Stimulated activated naive CD8-positive, alpha-beta T cell treated with anti-CD3 and anti-CD28 coated beads, Interleukin-15, amount 100 ng/mL, for 72 hours (primary cell): ENCODE data around the gene PLAAT5.
A peak's percentile ranks its signal among the peaks of the same experiment; 100 is the strongest.
"Not testable (repeated sequence)": the region's sequence is repeated elsewhere in the genome, so short reads cannot be mapped to it uniquely, and the experiment has no call there.

ENCODE experiments used
- ATAC-seq: fragments of 150-1000 bp; cut with Tn5 transposase; 2 replicates; pipeline ENCODE4 v1.10.0; 2021; ENCODE audit warnings: mild to moderate bottlenecking, moderate library complexity
- DNase-seq, 2 donors: peaks; one replicate each; pipeline ENCODE4 v3.0.0; 2021 to 2022
- H3K27ac Mint-ChIP-seq, 2 donors: one replicate each; pipeline ENCODE4 v1.8.0; 2022; ENCODE audit warnings: mild to moderate bottlenecking in 2 of 2, mixed read lengths in 2 of 2, moderate library complexity in 2 of 2
- H3K27me3 Mint-ChIP-seq: one replicate; pipeline ENCODE4 v1.8.0; 2022; ENCODE audit warnings: mixed read lengths
- H3K4me1 Mint-ChIP-seq: one replicate; pipeline ENCODE4 v1.8.0; 2022; ENCODE audit warnings: mild to moderate bottlenecking, mixed read lengths
- H3K4me3 Mint-ChIP-seq, 2 donors: one replicate each; pipeline ENCODE4 v1.8.0; 2022; ENCODE audit warnings: mild to moderate bottlenecking in 2 of 2, mixed read lengths in 2 of 2, moderate library complexity in 1 of 2
- H3K9me3 Mint-ChIP-seq, 2 donors: one replicate each; pipeline ENCODE4 v1.8.0; 2022; ENCODE audit warnings: mixed read lengths in 2 of 2

Gene PLAAT5

DNA sequence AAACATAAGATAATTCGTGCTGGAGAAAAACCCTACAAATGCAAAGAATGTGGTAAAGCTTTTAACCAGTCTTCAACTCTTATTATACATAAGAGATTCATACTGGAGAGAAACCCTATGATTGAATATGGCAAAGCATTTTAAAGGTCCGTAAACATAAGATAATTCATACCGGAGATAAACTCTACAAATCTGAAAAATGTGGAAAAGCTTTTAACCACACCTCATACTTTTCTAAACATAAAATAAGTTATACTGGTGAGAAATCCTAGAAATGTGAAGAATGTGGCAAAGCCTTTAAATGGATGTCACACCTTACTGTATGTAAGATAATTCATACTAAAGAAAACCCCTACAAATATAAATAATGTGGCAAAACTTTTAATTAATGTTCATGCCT lies 20.7 kb downstream of the PLAAT5 start:
- no peak for ATAC-seq

DNA sequence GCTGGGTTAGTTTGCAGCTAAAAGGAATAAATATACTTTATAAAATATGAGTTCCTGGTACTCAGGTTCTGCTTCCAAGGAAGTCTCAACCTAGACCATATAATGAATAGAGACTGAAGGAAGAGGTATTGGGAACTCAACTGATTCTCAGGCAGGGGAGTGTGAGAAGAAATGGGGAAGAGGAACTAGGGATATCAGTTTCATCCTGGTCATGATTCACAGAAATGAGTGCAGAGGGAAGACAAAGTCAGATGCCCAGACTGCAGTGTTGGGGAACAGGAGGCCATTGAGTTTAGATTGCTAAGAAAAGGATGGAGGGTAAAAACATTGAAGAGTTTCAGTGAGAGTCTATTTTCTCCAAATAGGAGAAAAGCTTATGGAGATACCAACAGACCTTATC lies 28.8 kb downstream of the PLAAT5 start:
- no peaks in the 10 kb centered on the region for H3K27me3 Mint-ChIP-seq
- ATAC-seq, result no peak
- H3K9me3 Mint-ChIP-seq, result no peaks in the 10 kb centered on the region
- no peak for DNase-seq
- no peak overlapping the region for H3K27ac Mint-ChIP-seq
- H3K4me1 Mint-ChIP-seq, result no peaks in the 10 kb centered on the region
- H3K4me3 Mint-ChIP-seq, result no peak overlapping the region

More for the DNA sequence above, 20.7 kb downstream of the PLAAT5 start:
- Mint-ChIP-seq H3K9me3 (peaks cover 9 to 12% of the 10 kb centered on the region in 2 donors), H3K4me1 (no peaks in the 10 kb centered on the region), H3K4me3 (no peak overlapping the region), H3K27me3 (no peaks in the 10 kb centered on the region), H3K27ac (no peak overlapping the region)
- DNase-seq, result no peak

DNA sequence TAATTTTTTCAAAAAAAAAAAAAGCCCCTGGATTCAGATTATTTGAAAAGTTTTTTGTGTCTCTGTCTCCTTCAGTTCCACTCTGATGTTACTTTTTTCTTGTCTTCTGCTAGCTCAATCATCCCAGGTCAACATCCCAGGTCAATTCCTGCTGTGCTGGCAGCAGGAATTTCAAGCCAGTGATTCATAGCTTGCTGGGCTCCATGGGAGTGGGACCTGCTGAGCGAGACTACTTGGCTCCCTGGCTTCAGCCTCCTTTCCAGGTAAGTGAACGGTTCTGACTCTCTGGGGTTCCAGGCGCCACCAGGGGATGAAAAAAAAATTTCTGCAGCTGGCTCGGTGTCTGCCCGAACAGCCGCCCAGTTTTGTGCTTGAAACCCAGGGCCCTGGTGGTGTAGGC lies 31.4 kb downstream of the PLAAT5 start:
- DNase-seq (no peak), ATAC-seq (no peak)
- H3K27ac Mint-ChIP-seq, result no peak overlapping the region
- H3K4me3 Mint-ChIP-seq, result no peak overlapping the region
- H3K27me3 Mint-ChIP-seq, result no peaks in the 10 kb centered on the region
- no peaks in the 10 kb centered on the region for H3K4me1 Mint-ChIP-seq
- no peaks in the 10 kb centered on the region for H3K9me3 Mint-ChIP-seq

DNA sequence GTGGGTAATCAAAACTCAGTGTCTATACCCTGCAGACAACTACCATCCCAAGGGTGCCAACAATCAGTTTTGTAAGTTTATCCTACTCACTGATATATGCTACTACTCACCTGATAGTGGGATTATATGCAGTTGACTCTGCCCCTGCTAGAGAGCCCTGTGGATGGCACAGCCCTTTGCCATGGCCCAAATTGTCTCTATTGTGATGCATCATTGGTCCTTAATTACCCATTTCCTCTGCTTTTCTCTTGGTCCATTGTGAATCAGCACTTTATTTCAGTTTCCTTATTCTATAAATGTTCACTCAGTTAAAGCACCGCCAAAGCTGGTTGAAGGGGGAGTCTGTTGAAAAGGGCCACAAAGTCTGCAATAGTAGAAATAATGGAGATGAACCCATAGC lies 42.3 kb downstream of the PLAAT5 start:
- Mint-ChIP-seq H3K4me3 (no peak overlapping the region), H3K4me1 (peaks cover 18% of the 10 kb centered on the region), H3K27me3 (no peaks in the 10 kb centered on the region), H3K27ac (no peak overlapping the region), H3K9me3 (no peaks in the 10 kb centered on the region)
- DNase-seq (no peak), ATAC-seq (no peak)

DNA sequence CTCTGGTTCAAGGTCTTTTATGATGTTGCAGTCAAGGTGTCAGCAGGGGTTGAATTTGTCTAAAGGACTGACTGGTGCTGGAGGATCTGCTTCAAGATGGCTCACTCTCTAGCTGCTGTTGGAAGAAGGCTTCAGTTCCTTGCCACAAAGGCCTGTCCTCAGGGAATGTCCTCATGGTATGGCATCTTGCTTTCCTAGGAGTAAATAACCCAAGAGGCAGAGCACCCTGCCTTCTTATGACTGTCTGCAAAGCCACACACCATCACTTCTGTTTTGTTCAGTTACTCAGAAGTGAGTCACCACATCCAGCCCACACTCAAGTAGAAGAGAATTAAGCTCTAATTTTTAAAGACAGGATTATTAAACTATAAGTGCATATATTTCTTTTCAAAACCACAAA lies 45.2 kb downstream of the PLAAT5 start:
- H3K27ac Mint-ChIP-seq, result no peak overlapping the region
- H3K4me3 Mint-ChIP-seq, result no peak overlapping the region
- peaks cover 18% of the 10 kb centered on the region for H3K4me1 Mint-ChIP-seq
- H3K27me3 Mint-ChIP-seq, result no peaks in the 10 kb centered on the region
- ATAC-seq (peak; percentile 66), DNase-seq (no peak)
- H3K9me3 Mint-ChIP-seq, result no peaks in the 10 kb centered on the region

DNA sequence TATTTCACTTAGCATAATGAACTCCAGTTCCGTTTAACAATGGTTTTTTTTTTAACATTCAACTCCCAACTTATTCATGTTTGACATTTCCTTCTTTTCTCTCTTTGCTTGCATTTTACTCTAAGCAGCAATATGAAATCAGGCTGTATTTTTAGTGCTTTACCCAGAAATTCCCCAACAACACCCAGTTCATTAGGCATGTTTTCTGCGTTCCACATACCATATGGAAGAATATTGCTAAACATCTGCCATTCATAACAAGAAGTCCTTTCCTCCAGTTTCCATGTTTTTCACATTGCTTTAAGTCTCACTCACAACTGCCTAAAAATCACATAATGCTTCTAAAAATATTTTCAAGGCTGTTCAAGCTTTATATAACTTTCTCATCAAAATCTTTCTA lies 45.8 kb downstream of the PLAAT5 start:
- ATAC-seq (no peak), DNase-seq (no peak)
- H3K27ac Mint-ChIP-seq, result no peak overlapping the region
- H3K4me1 Mint-ChIP-seq, result peaks cover 18% of the 10 kb centered on the region
- no peaks in the 10 kb centered on the region for H3K27me3 Mint-ChIP-seq
- no peak overlapping the region for H3K4me3 Mint-ChIP-seq
- H3K9me3 Mint-ChIP-seq, result no peaks in the 10 kb centered on the region

DNA sequence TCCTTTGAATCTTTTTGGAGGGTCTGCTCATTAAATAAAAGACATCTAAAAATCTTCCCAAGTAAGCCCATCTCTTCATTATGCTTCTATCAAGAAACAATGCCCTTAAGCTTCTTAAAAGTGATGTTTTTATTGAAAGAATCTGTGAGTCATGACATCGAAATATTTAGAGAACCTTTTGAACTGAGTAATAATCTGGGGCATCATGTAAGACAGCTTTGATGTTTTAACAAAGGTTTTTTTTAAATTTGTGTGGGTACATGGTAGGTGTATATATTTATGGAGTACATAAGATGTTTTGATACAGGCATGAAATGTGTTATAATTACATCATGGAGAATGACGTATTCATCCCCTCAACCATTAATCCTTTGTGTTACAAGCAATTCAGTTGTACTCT lies 46.8 kb downstream of the PLAAT5 start:
- ATAC-seq (no peak), DNase-seq (no peak)
- Mint-ChIP-seq H3K27ac (no peak overlapping the region), H3K27me3 (no peaks in the 10 kb centered on the region), H3K9me3 (no peaks in the 10 kb centered on the region), H3K4me1 (peaks cover 18% of the 10 kb centered on the region), H3K4me3 (no peak overlapping the region)

DNA sequence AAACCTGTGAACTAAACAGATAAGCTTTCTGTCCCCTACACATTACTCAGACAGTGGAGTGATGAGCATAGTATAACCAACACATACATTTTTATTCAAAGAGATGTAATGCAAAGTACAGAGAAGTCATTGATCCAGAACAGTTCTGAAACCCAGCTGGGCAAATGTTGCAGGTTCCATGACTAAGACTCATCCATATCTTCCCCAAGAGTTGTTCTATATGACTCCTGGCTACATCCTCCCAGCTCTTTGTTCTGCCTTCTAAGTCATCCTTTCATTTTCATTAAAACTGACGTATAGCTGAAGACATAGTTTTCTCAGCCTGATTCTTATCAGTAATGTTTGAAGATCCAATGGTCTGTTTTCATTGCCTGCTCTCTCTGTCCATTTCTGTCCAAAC lies 47.3 kb downstream of the PLAAT5 start:
- ATAC-seq, result peak; percentile 40
- H3K27ac Mint-ChIP-seq, result no peak overlapping the region
- no peak overlapping the region for H3K4me3 Mint-ChIP-seq
- DNase-seq, result no peak
- H3K27me3 Mint-ChIP-seq, result no peaks in the 10 kb centered on the region
- peaks cover 18% of the 10 kb centered on the region for H3K4me1 Mint-ChIP-seq
- no peaks in the 10 kb centered on the region for H3K9me3 Mint-ChIP-seq

DNA sequence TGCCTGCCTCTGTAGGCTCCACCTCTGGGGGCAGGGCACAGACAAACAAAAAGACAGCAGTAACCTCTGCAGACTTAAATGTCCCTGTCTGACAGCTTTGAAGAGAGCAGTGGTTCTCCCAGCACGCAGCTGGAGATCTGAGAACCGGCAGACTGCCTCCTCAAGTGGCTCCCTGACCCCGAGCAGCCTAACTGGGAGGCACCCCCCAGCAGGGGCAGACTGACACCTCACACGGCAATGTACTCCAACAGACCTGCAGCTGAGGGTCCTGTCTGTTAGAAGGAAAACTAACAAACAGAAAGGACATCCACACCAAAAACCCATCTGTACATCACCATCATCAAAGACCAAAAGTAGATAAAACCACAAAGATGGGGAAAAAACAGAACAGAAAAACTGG lies 55.1 kb downstream of the PLAAT5 start:
- not testable (repeated sequence) for DNase-seq, H3K4me3 Mint-ChIP-seq, H3K27ac Mint-ChIP-seq, ATAC-seq, H3K9me3 Mint-ChIP-seq, H3K4me1 Mint-ChIP-seq
- peaks cover 52% of the 10 kb centered on the region for H3K27me3 Mint-ChIP-seq

DNA sequence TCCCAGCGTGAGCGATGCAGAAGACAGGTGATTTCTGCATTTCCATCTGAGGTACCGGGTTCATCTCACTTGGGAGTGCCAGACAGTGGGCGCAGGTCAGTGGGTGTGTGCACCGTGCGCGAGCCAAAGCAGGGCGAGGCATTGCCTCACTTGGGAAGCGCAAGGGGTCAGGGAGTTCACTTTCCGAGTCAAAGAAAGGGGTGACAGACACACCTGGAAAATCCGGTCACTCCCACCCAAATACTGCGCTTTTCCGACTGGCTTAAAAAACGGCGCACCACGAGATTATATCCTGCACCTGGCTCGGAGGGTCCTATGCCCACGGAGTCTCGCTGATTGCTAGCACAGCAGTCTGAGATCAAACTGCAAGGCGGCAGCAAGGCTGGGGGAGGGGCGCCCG lies 55.6 kb downstream of the PLAAT5 start:
- not testable (repeated sequence) for DNase-seq, H3K27ac Mint-ChIP-seq, H3K4me1 Mint-ChIP-seq, H3K9me3 Mint-ChIP-seq, ATAC-seq, H3K4me3 Mint-ChIP-seq
- H3K27me3 Mint-ChIP-seq, result peaks cover 52% of the 10 kb centered on the region

DNA sequence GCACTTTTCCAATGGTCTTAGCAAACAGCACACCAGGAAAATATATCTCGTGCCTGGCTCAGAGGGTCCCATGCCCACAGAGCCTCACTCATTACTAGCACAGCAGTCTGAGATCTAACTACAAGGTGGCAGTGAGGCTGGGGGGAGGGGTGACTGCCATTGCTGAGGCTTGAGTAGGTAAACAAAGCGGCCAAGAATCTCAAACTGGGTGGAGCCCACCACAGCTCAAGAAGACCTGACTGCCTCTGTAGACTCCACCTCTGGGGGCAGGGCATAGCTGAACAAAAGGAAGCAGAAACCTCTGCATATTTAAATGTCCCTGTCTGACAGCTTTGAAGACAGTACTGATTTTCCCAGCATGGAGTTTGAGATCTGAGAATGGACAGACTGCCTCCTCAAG lies 60.2 kb downstream of the PLAAT5 start:
- DNase-seq, ATAC-seq, H3K4me1 Mint-ChIP-seq, H3K4me3 Mint-ChIP-seq, H3K27ac Mint-ChIP-seq, H3K9me3 Mint-ChIP-seq: not testable (repeated sequence)
- peaks cover 44% of the 10 kb centered on the region for H3K27me3 Mint-ChIP-seq

DNA sequence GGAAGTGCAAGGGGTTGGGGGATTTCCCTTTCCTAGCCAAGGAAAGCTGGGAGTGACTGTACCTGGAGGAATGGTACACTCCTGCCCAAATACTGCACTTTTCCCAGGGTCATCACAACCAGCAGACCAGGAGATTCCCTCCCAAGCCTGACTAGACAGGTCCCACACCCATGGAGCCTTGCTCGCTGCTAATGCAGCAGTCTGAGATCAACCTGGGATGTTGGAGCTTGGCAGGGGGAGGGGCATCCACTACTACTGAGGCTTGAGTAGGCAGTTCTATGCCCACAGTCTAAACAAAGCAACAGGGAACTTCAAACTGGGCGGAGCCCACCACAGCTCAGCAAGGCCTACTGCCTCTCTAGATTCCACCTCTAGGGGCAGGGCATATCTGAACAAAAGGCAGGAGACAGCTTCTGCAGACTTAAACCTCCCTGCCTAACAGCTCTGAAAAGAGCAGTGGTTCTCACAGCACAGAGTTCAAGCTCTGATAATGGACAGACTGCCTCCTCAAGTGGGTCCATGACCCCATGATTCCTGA lies 62.9 kb downstream of the PLAAT5 start:
- Mint-ChIP-seq H3K4me3 (no peak overlapping the region), H3K27me3 (peaks cover 21% of the 10 kb centered on the region), H3K9me3 (no peaks in the 10 kb centered on the region), H3K4me1 (no peaks in the 10 kb centered on the region), H3K27ac (no peak overlapping the region)
- ATAC-seq (no peak), DNase-seq (no peak)

DNA sequence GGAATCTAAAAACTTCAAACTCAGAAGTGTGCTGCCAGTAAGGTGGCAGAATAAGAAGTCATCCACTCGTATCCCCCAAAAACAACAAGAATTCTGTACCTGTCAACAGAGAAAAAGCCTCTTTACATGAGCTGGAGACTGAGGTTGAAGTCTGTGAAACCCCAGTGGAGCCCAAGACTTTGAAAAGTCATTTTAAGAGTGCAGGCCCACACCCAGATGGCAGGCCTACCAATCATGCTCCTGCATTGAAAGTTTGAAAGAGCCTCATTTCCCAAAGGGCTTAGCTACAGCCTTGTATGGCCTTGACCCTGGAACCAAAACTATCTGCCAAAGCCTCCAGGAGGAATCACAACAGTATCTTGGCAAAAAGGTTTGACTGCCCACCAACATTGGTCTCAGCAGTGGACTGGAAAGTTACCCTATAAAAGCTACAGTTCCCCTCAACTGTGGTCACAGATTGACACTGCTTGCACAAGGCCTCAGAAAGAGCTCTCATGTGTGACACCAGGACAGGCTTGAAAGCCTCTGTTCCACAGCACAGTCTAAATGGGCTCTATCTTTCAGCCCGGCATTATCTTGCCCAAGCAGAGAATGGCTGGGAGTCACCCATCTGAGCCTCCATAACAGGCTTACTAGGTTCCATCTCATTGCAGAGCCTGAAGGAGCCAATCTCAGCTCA lies 73.7 kb downstream of the PLAAT5 start:
- ATAC-seq (no peak), DNase-seq (no peak)
- peaks cover 4 to 36% of the 10 kb centered on the region in 2 donors for H3K9me3 Mint-ChIP-seq
- H3K27ac Mint-ChIP-seq, result no peak overlapping the region
- no peak overlapping the region for H3K4me3 Mint-ChIP-seq
- no peaks in the 10 kb centered on the region for H3K27me3 Mint-ChIP-seq
- H3K4me1 Mint-ChIP-seq, result peaks cover 15% of the 10 kb centered on the region
